ENCODE data around the gene TBC1D22A. TPM values are rescaled to one million over a fixed set of nuclear protein-coding genes. Genes with fewer than 3 reads are reported as not detected.

Gene TBC1D22A
- total RNA-seq, 1 donor from 2014 or later, result 6.8 TPM

DNA sequence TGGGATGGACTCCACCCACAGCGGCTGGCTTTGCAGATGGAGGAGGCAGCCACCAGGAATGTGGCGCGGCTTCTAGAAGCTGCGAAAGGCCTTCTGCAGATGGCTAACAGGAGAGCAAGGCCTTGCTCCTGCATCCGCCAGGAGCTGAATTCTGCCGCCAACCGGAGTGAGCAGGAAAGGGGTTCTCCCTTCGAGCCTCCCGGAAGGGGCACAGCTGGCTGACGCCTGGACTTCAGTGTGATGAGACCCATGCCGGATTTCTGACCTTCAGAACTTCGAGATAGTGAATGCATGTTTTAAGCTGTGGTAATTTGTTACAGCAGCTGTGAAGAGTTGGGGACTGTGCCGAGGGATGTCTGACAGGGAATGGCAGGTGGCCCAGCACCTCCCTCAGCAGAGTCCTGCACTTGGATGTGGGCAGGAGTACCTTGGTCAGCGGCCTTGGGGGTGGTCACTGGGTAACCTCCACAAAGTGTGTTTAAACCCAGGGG is 7.7 kb downstream of the TBC1D22A start:
- Histone ChIP-seq H3K27ac (ENCODE audit: low read depth, low read length) (peak overlapping the region; percentile 81), H3K27me3 (ENCODE audit: control insufficient read depth in 3 of 3, insufficient read depth in 3 of 3, low read length in 3 of 3) (no peaks in the 10 kb centered on the region), H3K4me1 (ENCODE audit: control insufficient read depth in 3 of 3, insufficient read depth in 3 of 3, low read length in 3 of 3) (peaks cover 36 to 59% (median 44%) of the 10 kb centered on the region in 3 donors), H3K9me3 (ENCODE audit: control insufficient read depth in 3 of 3, low read length in 3 of 3) (no peaks in the 10 kb centered on the region), H3K36me3 (ENCODE audit: control insufficient read depth in 3 of 3, insufficient read depth in 3 of 3, low read length in 3 of 3) (no peaks in the 10 kb centered on the region), H3K9ac (ENCODE audit: low read depth in 1 of 3, low read length in 3 of 3) (peak overlapping the region in 2 of 3 donors; percentile 33 to 72), H3K4me3 (ENCODE audit: low read length in 3 of 3) (no peak overlapping the region)

DNA sequence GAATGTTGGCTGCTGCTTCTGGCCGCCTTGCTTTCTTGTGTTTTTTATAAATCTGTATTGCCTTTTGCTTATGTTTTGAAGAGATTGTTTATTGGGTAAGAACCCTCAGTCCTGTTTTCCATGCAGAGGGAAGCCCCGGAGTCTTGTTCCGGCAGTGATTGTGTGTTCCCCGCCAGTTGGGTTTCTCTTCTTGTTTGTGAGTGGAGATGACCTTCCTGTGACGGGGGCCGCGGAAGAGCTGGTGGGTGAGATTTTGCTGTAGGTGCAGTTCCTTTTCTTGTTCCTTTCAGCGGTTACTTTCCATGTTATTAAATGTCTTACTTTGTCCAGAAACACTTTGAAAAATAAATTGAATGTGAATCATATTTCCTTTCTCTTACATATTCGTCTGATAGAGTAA is 8.3 kb downstream of the TBC1D22A start:
- no peak overlapping the region for H3K4me3 ChIP-seq (ENCODE audit: low read length in 3 of 3)
- no peaks in the 10 kb centered on the region for H3K27me3 ChIP-seq (ENCODE audit: control insufficient read depth in 3 of 3, insufficient read depth in 3 of 3, low read length in 3 of 3)
- H3K4me1 ChIP-seq (ENCODE audit: control insufficient read depth in 3 of 3, insufficient read depth in 3 of 3, low read length in 3 of 3), result peaks cover 40 to 64% (median 45%) of the 10 kb centered on the region in 3 donors
- H3K27ac ChIP-seq (ENCODE audit: low read depth, low read length), result peak overlapping the region; percentile 81
- H3K9me3 ChIP-seq (ENCODE audit: control insufficient read depth in 3 of 3, low read length in 3 of 3), result no peaks in the 10 kb centered on the region
- H3K9ac ChIP-seq (ENCODE audit: low read depth in 1 of 3, low read length in 3 of 3), result no peak overlapping the region
- no peaks in the 10 kb centered on the region for H3K36me3 ChIP-seq (ENCODE audit: control insufficient read depth in 3 of 3, insufficient read depth in 3 of 3, low read length in 3 of 3)

DNA sequence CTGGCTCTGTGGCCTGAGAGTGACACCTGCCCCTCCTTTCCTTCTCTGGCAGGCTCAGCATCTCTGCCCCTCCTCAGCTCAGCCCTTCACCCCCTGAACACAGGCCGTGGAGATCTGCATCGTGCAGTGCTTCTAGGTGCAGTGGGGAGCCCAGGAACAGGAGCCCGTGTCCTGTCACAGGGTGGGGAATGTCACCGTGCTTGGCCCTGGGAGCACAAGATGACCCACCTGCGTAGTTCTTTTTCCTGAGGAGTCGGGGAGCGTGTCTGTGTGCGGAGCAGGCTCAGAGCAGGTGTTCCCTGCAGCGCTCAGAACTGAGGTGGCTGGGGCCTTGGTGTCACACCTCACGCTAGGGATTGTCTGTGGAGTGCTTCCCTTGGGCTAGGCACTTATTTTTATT is 10.6 kb downstream of the TBC1D22A start:
- Histone ChIP-seq H3K27ac (ENCODE audit: low read depth, low read length) (peak overlapping the region; percentile 73), H3K36me3 (ENCODE audit: control insufficient read depth in 3 of 3, insufficient read depth in 3 of 3, low read length in 3 of 3) (peaks cover 0 to 2% (median 0%) of the 10 kb centered on the region in 3 donors), H3K4me3 (ENCODE audit: low read length in 3 of 3) (no peak overlapping the region), H3K9ac (ENCODE audit: low read depth in 1 of 3, low read length in 3 of 3) (no peak overlapping the region), H3K9me3 (ENCODE audit: control insufficient read depth in 3 of 3, low read length in 3 of 3) (no peaks in the 10 kb centered on the region), H3K4me1 (ENCODE audit: control insufficient read depth in 3 of 3, insufficient read depth in 3 of 3, low read length in 3 of 3) (peaks cover 51 to 77% (median 60%) of the 10 kb centered on the region in 3 donors), H3K27me3 (ENCODE audit: control insufficient read depth in 3 of 3, insufficient read depth in 3 of 3, low read length in 3 of 3) (no peaks in the 10 kb centered on the region)

DNA sequence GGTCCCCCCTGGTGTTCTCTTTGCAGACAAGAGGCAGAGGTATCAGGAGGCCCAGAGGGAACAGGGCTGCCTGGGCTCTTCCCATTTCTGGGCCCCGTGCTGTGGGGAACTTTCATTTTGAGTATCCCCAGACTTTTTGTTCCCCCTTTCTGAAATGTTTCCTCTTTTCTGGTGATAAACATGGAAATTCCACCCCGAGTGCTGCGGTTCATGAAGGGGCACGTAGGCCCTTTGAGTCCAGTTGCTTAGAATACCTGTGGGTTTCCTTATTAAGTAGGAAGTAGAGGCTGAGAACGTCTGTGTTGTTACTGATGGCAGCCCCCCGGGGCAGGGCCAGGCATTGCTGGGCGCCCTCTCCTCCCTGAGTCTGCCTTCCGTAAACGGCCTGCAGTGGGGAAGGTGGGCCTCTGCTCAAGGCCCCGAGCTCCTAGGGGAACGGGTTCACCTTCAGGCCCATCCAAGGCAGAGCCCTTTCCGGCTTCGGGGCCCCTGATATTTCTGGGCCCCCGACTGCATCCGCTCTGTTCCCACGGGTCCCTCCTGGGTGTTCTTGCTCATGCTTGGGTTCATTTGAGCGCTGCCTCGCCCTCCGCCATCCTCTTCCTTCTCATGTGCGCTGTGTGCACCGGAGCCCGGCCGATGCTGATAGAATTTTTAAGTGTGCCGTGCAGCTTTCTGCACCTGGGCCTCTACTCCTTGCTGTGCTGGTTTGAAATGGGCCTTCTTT is 12.0 kb downstream of the TBC1D22A start:
- H3K36me3 ChIP-seq (ENCODE audit: control insufficient read depth in 3 of 3, insufficient read depth in 3 of 3, low read length in 3 of 3), result peaks cover 0 to 2% (median 0%) of the 10 kb centered on the region in 3 donors
- peaks cover 42 to 65% (median 50%) of the 10 kb centered on the region in 3 donors for H3K4me1 ChIP-seq (ENCODE audit: control insufficient read depth in 3 of 3, insufficient read depth in 3 of 3, low read length in 3 of 3)
- H3K27me3 ChIP-seq (ENCODE audit: control insufficient read depth in 3 of 3, insufficient read depth in 3 of 3, low read length in 3 of 3), result no peaks in the 10 kb centered on the region
- peak overlapping the region; percentile 73 for H3K27ac ChIP-seq (ENCODE audit: low read depth, low read length)
- H3K9ac ChIP-seq (ENCODE audit: low read depth in 1 of 3, low read length in 3 of 3), result peak overlapping the region; percentile 20 to 75 (median 45)
- H3K4me3 ChIP-seq (ENCODE audit: low read length in 3 of 3), result no peak overlapping the region
- H3K9me3 ChIP-seq (ENCODE audit: control insufficient read depth in 3 of 3, low read length in 3 of 3), result no peaks in the 10 kb centered on the region

DNA sequence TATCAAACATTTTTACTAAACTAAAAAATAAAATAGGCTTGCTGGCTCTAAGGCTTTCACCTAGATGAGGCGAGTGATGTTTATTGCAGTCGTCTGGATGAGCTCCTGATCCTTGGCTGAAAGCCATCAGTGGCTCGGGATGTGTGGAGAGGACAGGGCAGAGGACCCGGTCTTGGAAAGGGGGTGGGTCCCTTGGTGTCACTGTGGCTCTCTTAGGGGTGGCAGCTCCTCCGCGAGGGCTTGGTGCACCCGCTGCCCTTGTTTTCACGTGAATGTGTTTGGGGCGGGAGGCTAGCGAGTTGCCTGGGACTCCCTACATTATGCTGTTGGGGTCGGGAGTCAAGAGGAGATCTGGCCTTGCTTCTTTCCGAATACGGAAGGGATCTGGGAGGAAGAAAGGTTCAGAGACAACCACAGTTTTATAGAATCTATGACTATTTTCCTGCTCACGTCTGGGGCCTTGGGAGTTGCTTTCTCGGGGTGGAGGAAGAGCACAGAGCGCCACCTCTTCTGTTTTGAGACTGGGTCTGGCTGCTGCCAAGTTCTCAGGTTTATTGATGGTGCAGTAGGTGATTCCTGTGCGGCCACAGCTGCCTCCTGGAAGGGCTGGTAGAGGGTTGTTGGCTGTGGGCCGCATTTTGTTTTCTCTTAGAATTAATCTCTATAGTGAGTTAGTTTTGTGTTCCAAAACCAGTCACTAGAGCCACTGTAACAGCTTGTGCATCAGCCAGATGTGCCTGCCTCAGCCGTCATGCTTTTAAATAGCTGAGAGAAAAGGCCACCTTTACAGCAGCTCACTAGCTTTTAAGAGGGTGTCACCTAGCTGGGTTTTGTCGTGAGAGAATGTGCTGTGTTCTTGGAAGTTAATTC is 12.8 kb downstream of the TBC1D22A start:
- H3K36me3 ChIP-seq (ENCODE audit: control insufficient read depth in 3 of 3, insufficient read depth in 3 of 3, low read length in 3 of 3), result peaks cover 0 to 2% (median 0%) of the 10 kb centered on the region in 3 donors
- H3K27me3 ChIP-seq (ENCODE audit: control insufficient read depth in 3 of 3, insufficient read depth in 3 of 3, low read length in 3 of 3), result no peaks in the 10 kb centered on the region
- H3K9me3 ChIP-seq (ENCODE audit: control insufficient read depth in 3 of 3, low read length in 3 of 3), result no peaks in the 10 kb centered on the region
- H3K9ac ChIP-seq (ENCODE audit: low read depth in 1 of 3, low read length in 3 of 3), result no peak overlapping the region
- H3K4me1 ChIP-seq (ENCODE audit: control insufficient read depth in 3 of 3, insufficient read depth in 3 of 3, low read length in 3 of 3), result peaks cover 35 to 57% (median 42%) of the 10 kb centered on the region in 3 donors
- no peak overlapping the region for H3K4me3 ChIP-seq (ENCODE audit: low read length in 3 of 3)
- peak overlapping the region; percentile 73 for H3K27ac ChIP-seq (ENCODE audit: low read depth, low read length)

DNA sequence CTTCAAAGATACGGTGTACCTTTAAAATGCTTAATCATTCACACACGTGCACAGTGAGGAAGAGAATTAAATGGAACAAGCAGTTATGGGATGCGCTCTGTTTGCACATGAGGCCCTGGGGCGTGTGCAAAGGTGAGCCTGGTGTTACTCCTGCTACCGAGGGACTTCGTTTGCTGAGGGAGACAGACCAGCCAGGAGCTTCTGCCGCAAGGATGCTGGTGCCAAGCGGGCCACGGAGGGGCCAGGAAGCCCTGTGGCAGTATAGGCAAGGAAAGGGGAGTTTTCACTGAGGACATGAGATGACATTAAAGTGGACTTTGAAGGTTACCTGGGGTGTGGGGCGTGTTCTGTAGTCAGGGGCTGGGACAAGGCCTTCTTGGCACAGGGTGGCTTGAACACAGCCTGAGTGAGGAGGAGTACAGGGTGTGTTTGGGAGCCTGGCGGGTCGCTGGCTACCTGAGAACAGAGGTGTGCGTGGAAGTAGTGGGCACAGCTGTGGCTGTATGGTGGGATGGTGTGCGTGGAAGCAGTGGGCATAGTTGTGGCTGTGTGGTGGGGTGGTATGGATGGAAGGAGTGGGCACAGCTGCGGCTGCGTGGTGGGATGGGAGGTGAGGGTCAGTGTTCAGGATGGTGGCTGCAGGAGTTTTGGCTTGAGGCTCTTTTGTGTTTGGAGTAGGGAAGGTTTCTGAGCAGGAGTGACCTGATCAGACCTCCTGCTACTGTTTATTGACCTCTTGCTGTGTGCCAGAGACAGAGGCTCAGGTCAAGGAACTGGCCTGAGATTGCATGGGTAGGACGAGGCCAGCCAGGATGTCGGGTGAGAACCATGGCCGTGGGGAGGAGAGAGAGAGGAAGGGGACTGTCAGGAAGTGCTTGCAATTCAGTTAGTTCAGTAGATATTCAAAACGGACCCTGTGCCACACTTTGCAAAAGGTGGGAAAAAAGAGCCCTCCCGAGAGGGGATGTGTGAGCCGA is 13.7 kb downstream of the TBC1D22A start:
- Histone ChIP-seq H3K4me1 (ENCODE audit: control insufficient read depth in 3 of 3, insufficient read depth in 3 of 3, low read length in 3 of 3) (peaks cover 31 to 52% (median 40%) of the 10 kb centered on the region in 3 donors), H3K27me3 (ENCODE audit: control insufficient read depth in 3 of 3, insufficient read depth in 3 of 3, low read length in 3 of 3) (no peaks in the 10 kb centered on the region), H3K4me3 (ENCODE audit: low read length in 3 of 3) (no peak overlapping the region), H3K9ac (ENCODE audit: low read depth in 1 of 3, low read length in 3 of 3) (no peak overlapping the region), H3K9me3 (ENCODE audit: control insufficient read depth in 3 of 3, low read length in 3 of 3) (no peaks in the 10 kb centered on the region), H3K36me3 (ENCODE audit: control insufficient read depth in 3 of 3, insufficient read depth in 3 of 3, low read length in 3 of 3) (peaks cover 0 to 2% (median 0%) of the 10 kb centered on the region in 3 donors), H3K27ac (ENCODE audit: low read depth, low read length) (no peak overlapping the region)

DNA sequence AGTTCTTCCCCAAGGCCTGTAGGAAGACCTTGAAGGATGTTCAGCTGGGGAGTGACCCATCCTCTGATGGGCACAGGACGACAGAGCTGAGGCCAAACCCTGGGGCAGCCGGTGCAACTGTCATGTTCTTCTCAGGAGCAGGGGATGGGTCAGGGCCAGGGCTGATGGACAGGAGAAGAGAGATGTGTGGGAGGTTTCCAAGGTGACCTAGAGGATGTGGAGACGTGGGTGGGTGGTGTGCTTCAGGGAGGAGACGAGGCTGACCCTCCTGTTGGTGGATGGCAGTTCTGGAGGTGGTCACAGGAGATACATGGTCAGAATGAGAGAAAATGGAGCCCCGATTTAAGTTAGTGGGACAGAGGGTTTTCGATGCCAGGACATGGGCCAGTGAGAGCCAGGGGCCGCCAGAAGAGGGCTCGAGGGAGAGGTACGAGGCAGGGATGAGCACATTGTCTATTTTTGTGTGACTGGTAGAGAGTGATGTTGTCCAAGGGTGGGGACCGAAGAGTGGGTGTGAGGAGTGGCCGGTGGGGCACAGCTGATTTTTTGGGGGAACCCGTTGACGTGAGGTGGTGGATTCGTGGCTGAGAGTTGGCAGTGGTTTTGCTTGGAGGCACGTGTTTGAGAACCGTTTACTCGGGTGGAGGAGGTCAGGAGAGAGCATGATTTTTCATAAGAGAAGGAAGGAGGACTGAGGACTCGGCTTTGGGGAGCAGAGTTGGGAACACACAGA is 14.6 kb downstream of the TBC1D22A start:
- peaks cover 0 to 2% (median 0%) of the 10 kb centered on the region in 3 donors for H3K36me3 ChIP-seq (ENCODE audit: control insufficient read depth in 3 of 3, insufficient read depth in 3 of 3, low read length in 3 of 3)
- H3K9me3 ChIP-seq (ENCODE audit: control insufficient read depth in 3 of 3, low read length in 3 of 3), result no peaks in the 10 kb centered on the region
- no peak overlapping the region for H3K4me3 ChIP-seq (ENCODE audit: low read length in 3 of 3)
- H3K4me1 ChIP-seq (ENCODE audit: control insufficient read depth in 3 of 3, insufficient read depth in 3 of 3, low read length in 3 of 3), result peaks cover 31 to 52% (median 40%) of the 10 kb centered on the region in 3 donors
- H3K27me3 ChIP-seq (ENCODE audit: control insufficient read depth in 3 of 3, insufficient read depth in 3 of 3, low read length in 3 of 3), result no peaks in the 10 kb centered on the region
- H3K9ac ChIP-seq (ENCODE audit: low read depth in 1 of 3, low read length in 3 of 3), result no peak overlapping the region
- H3K27ac ChIP-seq (ENCODE audit: low read depth, low read length), result no peak overlapping the region

DNA sequence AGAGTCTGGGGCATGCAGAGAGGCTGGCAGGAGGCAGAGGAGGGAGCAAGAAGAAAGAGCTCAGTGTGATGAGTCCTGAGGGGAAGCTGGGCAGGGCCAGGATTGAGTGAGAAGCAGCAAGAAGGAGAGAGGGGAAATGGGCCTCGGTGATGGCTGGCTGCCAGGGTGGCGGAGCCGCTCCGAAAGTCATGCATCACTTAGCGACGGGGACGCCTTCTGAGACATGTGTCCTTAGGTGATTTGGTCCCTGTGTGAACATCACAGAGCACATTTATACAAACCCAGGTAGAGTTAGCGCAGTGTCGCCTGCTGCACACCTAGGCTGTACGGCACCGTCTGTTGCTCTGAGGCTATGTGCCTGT is 15.1 kb downstream of the TBC1D22A start:
- H3K9ac ChIP-seq (ENCODE audit: low read depth in 1 of 3, low read length in 3 of 3), result no peak overlapping the region
- no peak overlapping the region for H3K4me3 ChIP-seq (ENCODE audit: low read length in 3 of 3)
- peaks cover 31 to 52% (median 40%) of the 10 kb centered on the region in 3 donors for H3K4me1 ChIP-seq (ENCODE audit: control insufficient read depth in 3 of 3, insufficient read depth in 3 of 3, low read length in 3 of 3)
- H3K27ac ChIP-seq (ENCODE audit: low read depth, low read length), result no peak overlapping the region
- H3K36me3 ChIP-seq (ENCODE audit: control insufficient read depth in 3 of 3, insufficient read depth in 3 of 3, low read length in 3 of 3), result peaks cover 0 to 3% (median 2%) of the 10 kb centered on the region in 3 donors
- no peaks in the 10 kb centered on the region for H3K27me3 ChIP-seq (ENCODE audit: control insufficient read depth in 3 of 3, insufficient read depth in 3 of 3, low read length in 3 of 3)
- no peaks in the 10 kb centered on the region for H3K9me3 ChIP-seq (ENCODE audit: control insufficient read depth in 3 of 3, low read length in 3 of 3)

DNA sequence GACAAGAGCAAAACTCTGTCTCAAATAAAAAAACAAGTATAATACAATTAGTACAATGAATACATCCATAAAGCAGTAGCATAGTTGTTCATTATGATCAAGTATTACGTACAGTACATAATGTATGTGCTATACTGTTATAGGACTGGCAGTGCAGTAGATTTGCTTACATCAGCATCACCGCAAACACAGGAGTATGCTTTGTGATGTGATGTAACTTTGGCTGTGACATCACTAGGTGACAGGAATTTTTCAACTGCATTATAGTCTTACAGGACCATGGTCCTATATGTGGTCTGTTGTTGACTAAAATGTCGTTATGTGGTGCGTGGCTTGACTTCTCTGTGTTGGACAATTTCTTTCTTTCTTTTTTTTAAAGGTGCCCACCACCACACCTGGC is 16.6 kb downstream of the TBC1D22A start:
- Histone ChIP-seq H3K27me3 (ENCODE audit: control insufficient read depth in 3 of 3, insufficient read depth in 3 of 3, low read length in 3 of 3) (no peaks in the 10 kb centered on the region), H3K9me3 (ENCODE audit: control insufficient read depth in 3 of 3, low read length in 3 of 3) (no peaks in the 10 kb centered on the region), H3K27ac (ENCODE audit: low read depth, low read length) (no peak overlapping the region), H3K4me1 (ENCODE audit: control insufficient read depth in 3 of 3, insufficient read depth in 3 of 3, low read length in 3 of 3) (peaks cover 20 to 39% (median 31%) of the 10 kb centered on the region in 3 donors), H3K4me3 (ENCODE audit: low read length in 3 of 3) (no peak overlapping the region), H3K36me3 (ENCODE audit: control insufficient read depth in 3 of 3, insufficient read depth in 3 of 3, low read length in 3 of 3) (peaks cover 0 to 4% (median 2%) of the 10 kb centered on the region in 3 donors), H3K9ac (ENCODE audit: low read depth in 1 of 3, low read length in 3 of 3) (no peak overlapping the region)
